ENCODE results near the gene ATP10A. TPM values are rescaled to one million over a fixed set of nuclear protein-coding genes. Genes with fewer than 3 reads are reported as not detected.

Gene ATP10A
- total and polyA plus RNA-seq, 2 of the 8 experiments (the other 6 are each of a cell fraction or from before 2014, with no cell fraction given), result 2.0 to 2.8 TPM

DNA sequence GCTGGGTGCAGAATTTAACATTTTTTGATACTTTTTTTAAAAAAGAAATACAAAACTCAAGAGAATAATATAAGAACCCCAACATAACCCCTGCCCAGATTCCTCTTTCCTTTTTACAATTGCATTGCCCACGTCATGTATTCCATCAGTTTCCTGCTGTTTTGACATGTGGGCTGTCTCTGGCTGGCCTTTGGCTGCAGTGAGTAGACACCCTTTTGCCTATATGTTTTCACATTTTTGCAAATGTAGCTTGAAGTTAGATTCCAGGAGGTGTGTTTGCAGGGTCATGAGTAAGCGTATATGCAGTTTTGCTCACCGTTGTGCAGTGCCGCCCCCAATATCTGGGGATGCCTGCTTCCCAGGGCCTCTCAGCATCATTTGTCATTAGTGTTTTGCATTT, 28.0 kb upstream of the ATP10A start:
- H3K23me2 ChIP-seq (ENCODE audit: low read depth, low read length), result no peaks in the 10 kb centered on the region
- no peak overlapping the region for H4K91ac ChIP-seq (replicated peaks; ENCODE audit: insufficient read length, low read length)
- H3K4me1 ChIP-seq (replicated peaks in 1 of 4; ENCODE audit: control insufficient read depth in 3 of 4, insufficient read depth in 4 of 4, low read length in 3 of 4), result no peaks in the 10 kb centered on the region; a peak in 1 of 7 replicates
- no peak overlapping the region for H2AK5ac ChIP-seq (ENCODE audit: low read depth, low read length)
- H2BK15ac ChIP-seq (ENCODE audit: low read length), result 0 out of 2 replicates have a peak overlapping the region, but pooled peaks have one; percentile 18
- POLR2A ChIA-PET (ENCODE audit: partially characterized antibody), result interaction anchor here (0.9 kb wide), 1 partner anchor 10 kb away, joined by 3 read pairs; no protein-coding TSS in a partner anchor
- H3K9me3 ChIP-seq (ENCODE audit: insufficient read depth in 2 of 2, low read depth in 1 of 2, low read length in 1 of 2), result no peaks in the 10 kb centered on the region
- H3K18ac ChIP-seq (ENCODE audit: extremely low read depth, low read length), result no peak overlapping the region
- no peak for DNase-seq (ENCODE audit: low read depth in 1 of 2, low spot score in 2 of 2)
- H3K4me3 ChIP-seq (ENCODE audit: extremely low read depth in 1 of 4, insufficient read depth in 2 of 4, low read depth in 3 of 4, low read length in 4 of 4), result no peak overlapping the region
- no peak overlapping the region for H3K23ac ChIP-seq (ENCODE audit: insufficient read length)
- H3K14ac ChIP-seq (ENCODE audit: insufficient read length), result no peak overlapping the region
- H3K27me3 ChIP-seq (replicated peaks in 1 of 4; ENCODE audit: control insufficient read depth in 3 of 4, extremely low read depth in 1 of 4, insufficient read depth in 3 of 4, low read length in 3 of 4), result no peaks in the 10 kb centered on the region
- H4K8ac ChIP-seq (ENCODE audit: extremely low read depth, insufficient read depth, low read length), result no peak overlapping the region; the same call in 1 of the 2 replicates
- no peaks in the 10 kb centered on the region for H4K20me1 ChIP-seq (replicated peaks in 1 of 2; ENCODE audit: control insufficient read depth in 1 of 2, insufficient read depth in 2 of 2, low read length in 2 of 2)
- H3K36me3 ChIP-seq (ENCODE audit: control insufficient read depth in 2 of 4, insufficient read depth in 4 of 4, low read length in 3 of 4), result no peaks in the 10 kb centered on the region
- no peak overlapping the region for H2BK120ac ChIP-seq (replicated peaks; ENCODE audit: low read depth, low read length)
- no peak overlapping the region for H3K4me2 ChIP-seq (ENCODE audit: insufficient read depth in 1 of 2, low read depth in 2 of 2, low read length in 2 of 2)
- no peak for FAIRE-seq
- H2BK20ac ChIP-seq (ENCODE audit: low read length), result no peak overlapping the region
- no peak overlapping the region for H3K56ac ChIP-seq (replicated peaks; ENCODE audit: insufficient read length, low read depth, low read length)
- CTCF ChIA-PET (ENCODE audit: partially characterized antibody), result interaction anchor here (1.6 kb wide), 1 partner anchor 108 kb away, joined by 4 read pairs; no protein-coding TSS in a partner anchor
- H2AFZ ChIP-seq (ENCODE audit: low read length), result no peak overlapping the region
- WGBS, 2 experiments (ENCODE audit: extremely low coverage in 1 of 2, insufficient coverage in 1 of 2, insufficient read length in 1 of 2, insufficient replicate concordance in 2 of 2, low coverage in 1 of 2, low lambda C conversion rate in 2 of 2, missing lambda C conversion rate in 1 of 2), result 94% methylated on average over 4 of the region's 4 CpGs; no CpG with 5 or more reads in 1 of the 2 experiments
- no peak for TF ChIP-seq RXRA (IDR thresholded peaks at IDR 0.05; ENCODE audit: insufficient read depth, low read depth, low read length)
- no peak for TF ChIP-seq EZH2 (IDR thresholded peaks at IDR 0.05; ENCODE audit: low read depth, low read length, severe bottlenecking)
- TF ChIP-seq KDM4A (IDR thresholded peaks at IDR 0.05; ENCODE audit: low read depth, low read length, severe bottlenecking), result no peak
- H2BK5ac ChIP-seq (ENCODE audit: low read depth, low read length), result no peak overlapping the region
- H3K4ac ChIP-seq (replicated peaks; ENCODE audit: insufficient read length, low read depth, low read length), result no peak overlapping the region
- H3K27ac ChIP-seq (ENCODE audit: low read depth, low read length), result no peak overlapping the region
- H3K79me1 ChIP-seq (ENCODE audit: low read depth, low read length), result no peaks in the 10 kb centered on the region
- no peak overlapping the region for H4K5ac ChIP-seq (ENCODE audit: insufficient read length, low read depth, low read length)
- H2BK12ac ChIP-seq (ENCODE audit: low read depth, low read length), result no peak overlapping the region
- H3K79me2 ChIP-seq (ENCODE audit: control insufficient read depth in 1 of 2, insufficient read depth in 2 of 2, low read length in 2 of 2), result no peaks in the 10 kb centered on the region
- H3K9ac ChIP-seq (replicated peaks in 1 of 4; ENCODE audit: extremely low read depth in 1 of 4, low read depth in 3 of 4, low read length in 3 of 4), result no peak overlapping the region

Measured in H1 (cell line).